Osteoblast (primary cell): ENCODE measurements around the gene UNC45B. TPM values are rescaled to one million over a fixed set of nuclear protein-coding genes. Genes with fewer than 3 reads are reported as not detected.

Experiments used
- DNase-seq: peaks from one replicate; pipeline ENCODE4 v3.0.0; 2011; ENCODE audit warnings: low spot score, mixed read lengths; ENCODE audit not compliant: insufficient read length; ENCODE audit errors: missing footprints
- H2AFZ ChIP-seq: 2 replicates; pipeline ENCODE4 v1.6.0; 2011; ENCODE audit warnings: mild to moderate bottlenecking, low read length
- H3K27ac ChIP-seq: 2 replicates; pipeline ENCODE4 v1.5.1; 2011; ENCODE audit warnings: mild to moderate bottlenecking, low read depth, low read length, moderate library complexity
- H3K27me3 ChIP-seq: 2 replicates; pipeline ENCODE4 v1.6.0; 2012; ENCODE audit warnings: mild to moderate bottlenecking, control low read depth, inconsistent platforms, low read length, moderate library complexity; ENCODE audit not compliant: insufficient read depth
- H3K36me3 ChIP-seq: 2 replicates; pipeline ENCODE4 v1.5.1; 2011; ENCODE audit warnings: mild to moderate bottlenecking, low read length, control low read depth, moderate library complexity; ENCODE audit not compliant: insufficient read depth
- H3K4me1 ChIP-seq: 2 replicates; pipeline ENCODE4 v1.5.1; 2011; ENCODE audit warnings: mild to moderate bottlenecking, low read length, control low read depth, moderate library complexity; ENCODE audit not compliant: insufficient read depth
- H3K4me2 ChIP-seq: 2 replicates; pipeline ENCODE4 v1.6.0; 2011; ENCODE audit warnings: mild to moderate bottlenecking, low read length; ENCODE audit not compliant: insufficient read depth
- H3K4me3 ChIP-seq: fragments of 200-600 bp; sonication (generic); 3 replicates; pipeline ENCODE4 v1.5.1; 2012; ENCODE audit warnings: mild to moderate bottlenecking, low read length, inconsistent platforms; ENCODE audit not compliant: insufficient read depth
- H3K79me2 ChIP-seq: 2 replicates; pipeline ENCODE4 v1.6.0; 2012; ENCODE audit warnings: mild to moderate bottlenecking, low read length, control low read depth, inconsistent platforms; ENCODE audit not compliant: insufficient read depth
- H3K9me3 ChIP-seq: 2 replicates; pipeline ENCODE4 v1.5.1; 2011; ENCODE audit warnings: low read depth, low read length, control low read depth
- H4K20me1 ChIP-seq: 2 replicates; pipeline ENCODE4 v1.6.0; 2012; ENCODE audit warnings: mild to moderate bottlenecking, low read length, control low read depth; ENCODE audit not compliant: insufficient read depth
- CTCF ChIP-seq: IDR thresholded peaks from 2 replicates; pipeline ENCODE4 v1.5.1; 2011; ENCODE audit warnings: mild to moderate bottlenecking, low read depth, low read length, moderate library complexity; ENCODE audit errors: extremely low read depth
- total RNA-seq: library from RNA; depleted of rRNA; stranded (reverse); fragments of >200 nt; gene quantifications from 2 replicates; pipeline ENCODE4 v1.2.3, GENCODE V29; 2012

Gene UNC45B
- total RNA-seq, 1 donor, result not detected

- DNase-seq, result peak; percentile 96
- Histone ChIP-seq H3K27ac (peak within 1 kb of the TSS; percentile 66), H3K27me3 (no peaks in the 10 kb centered on the region), H3K4me1 (peaks cover 7% of the 10 kb centered on the region), H2AFZ (peak within 1 kb of the TSS; percentile 95), H3K79me2 (peaks cover 13% of the 10 kb centered on the region), H3K36me3 (peaks cover 20% of the 10 kb centered on the region), H3K9me3 (no peaks in the 10 kb centered on the region), H4K20me1 (no peaks in the 10 kb centered on the region), H3K4me3 (peak within 1 kb of the TSS; percentile 99), H3K4me2 (peak within 1 kb of the TSS; percentile 91)
- peak; percentile 84 for TF ChIP-seq CTCF
Measured at GRCh38 chr17:35141681-35142466, 5.7 kb upstream of the UNC45B start, which contains the start of gene NLE1. TSS of gene NLE1 (minus strand) at chr17:35142303. CDS start at chr17:35142275, 28 bp downstream.

GRCh38 chr17:35142467-35142796, 5.2 kb upstream of the UNC45B start:
- H3K9me3 ChIP-seq, result no peaks in the 10 kb centered on the region
- peaks cover 7% of the 10 kb centered on the region for H3K4me1 ChIP-seq
- H2AFZ ChIP-seq, result peak overlapping the region; percentile 62
- H3K4me3 ChIP-seq, result peak overlapping the region; percentile 99
- DNase-seq, result no peak
- H4K20me1 ChIP-seq, result no peaks in the 10 kb centered on the region
- H3K4me2 ChIP-seq, result peak overlapping the region; percentile 91
- peaks cover 13% of the 10 kb centered on the region for H3K79me2 ChIP-seq
- no peaks in the 10 kb centered on the region for H3K27me3 ChIP-seq
- no peak for TF ChIP-seq CTCF
- peaks cover 14% of the 10 kb centered on the region for H3K36me3 ChIP-seq
- no peak overlapping the region for H3K27ac ChIP-seq

- TF ChIP-seq CTCF, result no peak
- peaks cover 7% of the 10 kb centered on the region for H3K4me1 ChIP-seq
Measured at GRCh38 chr17:35144840-35145239, 2.8 kb upstream of the UNC45B start.

GRCh38 chr17:35146214-35146833, 1.3 kb upstream of the UNC45B start:
- DNase-seq, result no peak
- no peaks in the 10 kb centered on the region for H3K36me3 ChIP-seq
- no peak overlapping the region for H3K27ac ChIP-seq
- peaks cover 7% of the 10 kb centered on the region for H3K79me2 ChIP-seq
- no peak overlapping the region for H2AFZ ChIP-seq
- H3K4me3 ChIP-seq, result no peak overlapping the region
- H3K4me2 ChIP-seq, result no peak overlapping the region
- peaks cover 3% of the 10 kb centered on the region for H3K4me1 ChIP-seq
- H3K27me3 ChIP-seq, result peaks cover 3% of the 10 kb centered on the region
- H4K20me1 ChIP-seq, result no peaks in the 10 kb centered on the region
- no peaks in the 10 kb centered on the region for H3K9me3 ChIP-seq
- TF ChIP-seq CTCF, result no peak

More at GRCh38 chr17:35144840-35145239, 2.8 kb upstream of the UNC45B start:
- H3K9me3 ChIP-seq, result no peaks in the 10 kb centered on the region
- H3K4me2 ChIP-seq, result no peak overlapping the region
- no peaks in the 10 kb centered on the region for H4K20me1 ChIP-seq
- H2AFZ ChIP-seq, result no peak overlapping the region
- DNase-seq, result no peak
- H3K79me2 ChIP-seq, result peaks cover 13% of the 10 kb centered on the region
- H3K36me3 ChIP-seq, result no peaks in the 10 kb centered on the region
- peaks cover 3% of the 10 kb centered on the region for H3K27me3 ChIP-seq
- no peak overlapping the region for H3K27ac ChIP-seq
- H3K4me3 ChIP-seq, result no peak overlapping the region
